GM12872 (cell line): Measurements from ENCODE around the gene TMOD2.

Experiments used
- TF ChIP-seq, protein P1 (sequence below): IDR thresholded peaks from 3 replicates; pipeline ENCODE4 v1.5.1; 2011; ENCODE audit warnings: low read depth, mild to moderate bottlenecking, low read length, moderate library complexity; ENCODE audit not compliant: insufficient read depth

The TMOD2 gene

DNA sequence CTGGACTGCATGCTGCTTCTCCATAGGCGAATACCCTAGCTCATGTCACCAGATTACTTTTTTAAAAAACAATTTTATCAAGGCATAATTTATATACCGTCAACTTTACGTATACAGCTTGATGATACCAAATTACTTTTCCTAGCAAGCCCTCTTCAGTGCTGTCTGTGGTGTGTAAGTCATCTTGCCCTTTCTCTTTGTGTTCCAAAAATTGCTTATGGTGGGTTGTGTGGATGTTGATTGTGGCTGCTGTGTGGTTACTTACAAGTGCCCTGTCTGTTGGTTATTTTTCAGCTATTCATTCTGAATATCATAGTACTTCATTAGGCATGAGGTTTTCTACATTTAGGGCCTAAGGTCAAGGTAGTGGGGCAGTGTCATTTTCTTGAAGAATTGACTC lies 90.9 kb downstream of the TMOD2 start:
- TF ChIP-seq, protein P1, sequence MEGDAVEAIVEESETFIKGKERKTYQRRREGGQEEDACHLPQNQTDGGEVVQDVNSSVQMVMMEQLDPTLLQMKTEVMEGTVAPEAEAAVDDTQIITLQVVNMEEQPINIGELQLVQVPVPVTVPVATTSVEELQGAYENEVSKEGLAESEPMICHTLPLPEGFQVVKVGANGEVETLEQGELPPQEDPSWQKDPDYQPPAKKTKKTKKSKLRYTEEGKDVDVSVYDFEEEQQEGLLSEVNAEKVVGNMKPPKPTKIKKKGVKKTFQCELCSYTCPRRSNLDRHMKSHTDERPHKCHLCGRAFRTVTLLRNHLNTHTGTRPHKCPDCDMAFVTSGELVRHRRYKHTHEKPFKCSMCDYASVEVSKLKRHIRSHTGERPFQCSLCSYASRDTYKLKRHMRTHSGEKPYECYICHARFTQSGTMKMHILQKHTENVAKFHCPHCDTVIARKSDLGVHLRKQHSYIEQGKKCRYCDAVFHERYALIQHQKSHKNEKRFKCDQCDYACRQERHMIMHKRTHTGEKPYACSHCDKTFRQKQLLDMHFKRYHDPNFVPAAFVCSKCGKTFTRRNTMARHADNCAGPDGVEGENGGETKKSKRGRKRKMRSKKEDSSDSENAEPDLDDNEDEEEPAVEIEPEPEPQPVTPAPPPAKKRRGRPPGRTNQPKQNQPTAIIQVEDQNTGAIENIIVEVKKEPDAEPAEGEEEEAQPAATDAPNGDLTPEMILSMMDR = no peak

DNA sequence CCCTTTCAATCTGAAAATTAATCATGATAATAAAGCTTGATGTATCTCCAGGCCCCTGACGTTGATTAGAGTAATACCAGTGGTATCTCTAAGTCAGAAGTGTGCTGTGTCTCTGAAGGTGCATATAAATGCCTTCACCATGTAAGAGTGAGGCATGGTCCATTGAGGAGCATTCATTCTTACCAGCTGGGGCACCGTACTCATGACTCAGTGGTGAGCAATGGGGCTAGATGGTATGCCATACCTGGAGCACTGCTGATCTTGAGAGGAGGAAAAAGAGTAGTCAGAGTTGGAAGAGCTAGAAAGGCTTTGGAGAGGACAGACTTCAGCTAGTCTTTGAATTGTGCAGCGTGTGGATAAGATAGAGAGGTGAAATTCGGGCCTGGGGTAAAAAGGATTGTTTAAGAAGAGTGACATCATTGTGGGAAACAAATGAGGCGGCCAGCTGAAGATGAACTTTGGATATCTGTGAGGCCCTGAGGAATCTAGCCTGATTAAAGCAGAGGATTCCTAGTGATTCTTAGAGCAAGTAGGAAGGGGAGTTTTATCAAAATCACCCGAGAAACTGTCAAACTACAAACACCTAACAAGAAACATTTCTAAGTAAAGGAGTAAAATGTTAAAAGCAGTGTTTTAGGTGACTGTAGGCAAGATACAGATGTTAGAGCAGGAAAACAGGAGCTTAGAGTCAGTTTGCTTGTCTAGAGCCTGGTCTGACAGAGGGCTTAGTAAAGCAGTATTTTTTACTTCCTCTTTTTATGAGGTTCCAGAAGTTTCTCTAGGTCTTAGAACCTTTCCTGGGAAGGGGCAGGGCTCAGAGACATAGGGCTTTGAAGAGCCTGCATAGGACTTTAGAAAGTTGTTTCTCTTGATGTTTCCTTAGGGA lies 91.7 kb downstream of the TMOD2 start:
- TF ChIP-seq, protein P1 = no peak

DNA sequence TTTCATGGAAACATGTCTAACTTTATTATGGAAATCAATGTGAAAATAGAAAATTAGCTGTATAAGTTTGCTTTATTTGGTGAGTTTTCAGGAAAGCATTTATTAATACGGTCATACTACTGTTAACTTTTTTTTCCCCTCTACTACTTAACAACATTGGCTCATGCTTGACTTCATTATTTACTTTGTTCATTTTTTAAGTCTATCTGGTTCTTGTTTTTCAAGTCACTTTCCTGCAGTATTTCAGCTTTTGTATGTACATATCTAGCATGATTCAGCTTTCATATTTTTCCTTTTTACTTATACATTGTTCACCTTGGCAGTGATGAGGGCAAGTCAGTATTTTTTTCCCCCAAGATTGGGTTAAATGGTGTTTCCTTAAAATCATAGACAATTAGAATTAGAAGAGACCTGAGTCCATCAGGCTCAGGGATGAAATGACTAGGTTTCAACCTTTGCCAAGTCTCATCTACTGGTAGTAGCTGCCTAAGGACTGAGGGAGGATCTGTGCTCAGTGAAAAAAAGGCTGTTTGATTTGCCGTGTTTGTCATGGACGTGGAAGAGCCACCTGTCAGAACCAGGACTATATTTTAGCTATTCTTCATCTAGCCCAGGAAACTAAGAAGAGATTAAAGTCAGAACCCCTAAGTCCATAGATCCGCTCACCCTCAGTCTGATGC lies 93.5 kb downstream of the TMOD2 start:
- TF ChIP-seq, protein P1 = no peak

DNA sequence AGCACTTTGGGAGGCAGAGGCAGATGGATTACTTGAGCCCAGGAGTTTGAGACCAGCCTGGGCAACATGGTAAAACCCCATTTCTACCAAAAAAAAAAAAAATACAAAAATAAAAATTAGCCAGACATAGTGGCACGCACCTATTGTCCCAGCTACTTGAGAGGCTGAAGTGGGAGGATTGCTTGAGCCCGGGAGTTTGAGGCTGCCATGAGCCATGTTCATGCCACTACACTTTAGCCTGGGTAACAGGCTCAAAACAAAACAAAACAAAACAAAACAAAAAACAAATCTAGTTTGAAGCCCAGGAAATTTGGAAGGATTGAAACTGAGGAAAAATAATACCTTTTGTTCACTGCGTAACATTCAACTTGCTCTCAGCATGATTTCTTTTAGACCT lies 94.7 kb downstream of the TMOD2 start:
- TF ChIP-seq, protein P1 = no peak

DNA sequence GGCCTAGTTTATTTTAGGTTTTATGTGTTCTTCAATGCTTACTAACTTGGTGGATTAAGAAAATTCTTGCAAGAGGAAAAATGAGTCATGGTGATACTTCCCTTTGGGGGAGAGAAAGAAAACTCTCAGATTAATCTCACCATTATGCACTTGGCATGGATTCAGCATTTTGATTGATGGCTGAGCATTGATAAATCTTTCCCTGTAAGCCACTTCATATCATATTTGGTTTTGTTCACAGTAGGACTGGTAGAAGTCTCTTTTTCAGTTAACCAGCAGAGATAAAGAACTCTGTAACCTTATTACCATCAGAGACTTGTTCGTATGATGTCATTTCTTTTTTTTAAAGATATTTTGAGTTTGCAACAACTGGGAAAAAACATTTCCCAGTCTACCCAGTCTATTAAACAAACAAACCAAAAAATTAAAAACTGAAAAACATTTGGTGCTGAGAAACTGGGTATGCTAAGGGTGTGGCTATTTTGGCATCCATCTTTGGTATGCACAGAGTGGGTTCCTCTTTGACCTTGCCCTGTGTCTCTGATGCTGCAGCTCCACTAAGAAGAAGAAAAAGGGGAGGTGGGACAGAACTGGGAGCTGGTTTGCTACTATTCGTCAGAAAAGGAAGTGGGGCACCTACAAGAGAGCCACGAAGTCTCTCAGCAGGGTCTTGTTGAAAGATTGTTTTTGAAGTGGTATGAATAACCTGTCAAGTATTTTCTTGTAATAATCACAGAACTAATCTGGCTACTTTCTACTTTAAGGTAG lies 95.2 kb downstream of the TMOD2 start:
- TF ChIP-seq, protein P1 = no peak

DNA sequence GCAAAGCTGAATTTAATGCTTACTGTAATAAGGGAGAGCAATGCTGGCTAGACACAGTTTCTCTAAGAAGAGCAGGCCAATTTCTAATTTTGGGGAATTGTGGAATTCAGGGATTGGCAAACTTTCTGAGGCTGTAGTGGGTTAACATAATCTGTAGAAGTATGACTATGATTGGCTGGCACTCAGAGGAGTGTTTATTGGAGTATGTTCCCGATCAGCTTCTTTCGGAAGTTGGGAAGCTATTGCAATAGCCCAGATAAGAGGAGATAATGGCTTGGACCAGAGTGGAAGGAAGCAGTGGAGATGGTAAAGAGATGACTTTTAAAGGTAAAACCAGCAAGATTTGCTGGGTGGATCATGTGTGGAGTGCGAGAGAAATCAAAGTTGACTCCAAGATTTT lies 97.4 kb downstream of the TMOD2 start:
- TF ChIP-seq, protein P1 = no peak

DNA sequence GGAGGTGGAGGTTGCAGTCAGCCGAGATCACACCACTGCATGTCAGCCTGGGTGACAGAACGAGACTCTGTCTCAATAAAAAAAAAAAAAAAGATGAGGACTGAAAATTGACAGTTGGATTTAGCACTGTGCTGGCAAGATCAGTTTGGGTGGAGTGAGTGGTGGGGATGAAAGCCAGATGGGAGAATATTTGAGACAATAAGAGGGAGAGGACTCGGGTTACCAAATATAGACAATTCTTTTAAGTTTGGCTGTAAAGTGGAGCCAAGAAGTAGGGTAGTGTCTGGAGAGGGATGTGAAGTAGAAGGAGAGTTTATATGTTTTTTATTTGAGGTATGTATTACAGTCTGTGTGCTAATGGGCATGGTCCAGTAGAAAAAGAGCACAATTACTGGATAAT lies 98.5 kb downstream of the TMOD2 start:
- TF ChIP-seq, protein P1 = no peak
